HG03432 (cell line): Measurements from ENCODE around the gene GPC6.

Experiments used
- ATAC-seq: cut with Tn5 transposase; IDR thresholded peaks from one replicate; pipeline ENCODE4 v1.9.1; 2021; ENCODE audit warnings: mild to moderate bottlenecking, moderate library complexity; ENCODE audit not compliant: unreplicated experiment

Gene GPC6

DNA sequence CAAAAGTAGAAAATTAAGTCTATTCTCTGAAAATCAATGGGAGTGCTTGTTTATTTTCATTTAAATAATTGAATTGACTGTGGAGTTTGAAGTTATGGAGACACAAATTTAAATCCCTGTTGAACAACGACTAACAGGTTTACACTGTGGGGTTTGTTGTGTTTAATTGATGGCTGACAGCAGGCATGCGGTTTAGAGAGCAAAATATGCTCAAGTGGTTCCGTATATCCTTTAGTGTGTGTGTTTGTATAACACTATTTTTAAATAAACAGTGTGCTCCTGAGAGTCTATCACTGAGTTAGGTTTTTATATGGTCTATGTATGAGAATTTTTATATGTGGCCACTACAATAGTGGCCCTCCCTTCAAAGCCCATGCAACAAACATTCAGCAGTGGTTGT, 332.0 kb downstream of the GPC6 start:
- ATAC-seq, result no peak

- no peak for ATAC-seq
Measured at GRCh38 chr13:93559718-93560117, 333.1 kb downstream of the GPC6 start.

DNA sequence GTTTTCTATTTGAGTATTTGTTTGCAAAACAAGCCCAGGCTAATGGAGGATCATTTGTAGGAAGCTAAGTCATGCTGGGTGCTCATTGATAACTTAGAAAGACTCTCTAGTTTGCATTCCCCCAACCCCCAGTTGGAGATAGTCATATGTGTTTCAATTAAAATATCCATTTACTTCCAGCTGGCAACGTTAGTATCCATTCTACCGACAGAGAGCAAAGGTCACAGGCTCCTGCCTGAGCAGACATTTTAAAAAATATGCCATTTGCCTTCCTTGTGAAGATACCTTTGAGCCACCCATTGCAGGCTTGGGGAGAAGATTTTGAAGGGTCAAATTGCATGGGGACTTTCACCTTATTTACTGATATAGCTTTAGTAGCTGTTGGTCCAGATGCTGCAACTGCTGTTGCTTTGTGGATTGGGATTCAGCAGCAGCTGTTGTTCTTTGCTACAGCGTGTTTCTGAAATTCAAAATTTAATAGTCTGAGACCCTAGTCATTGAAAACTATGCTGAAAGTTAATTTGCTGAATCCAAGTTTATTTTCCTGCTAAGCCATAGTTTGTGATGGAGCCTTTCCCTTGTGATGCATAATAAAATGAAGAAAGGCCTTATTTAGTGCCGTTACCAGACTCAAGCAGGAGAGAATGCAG, 335.1 kb downstream of the GPC6 start:
- ATAC-seq, result no peak

GRCh38 chr13:93562676-93563075, 336.1 kb downstream of the GPC6 start:
- no peak for ATAC-seq

DNA sequence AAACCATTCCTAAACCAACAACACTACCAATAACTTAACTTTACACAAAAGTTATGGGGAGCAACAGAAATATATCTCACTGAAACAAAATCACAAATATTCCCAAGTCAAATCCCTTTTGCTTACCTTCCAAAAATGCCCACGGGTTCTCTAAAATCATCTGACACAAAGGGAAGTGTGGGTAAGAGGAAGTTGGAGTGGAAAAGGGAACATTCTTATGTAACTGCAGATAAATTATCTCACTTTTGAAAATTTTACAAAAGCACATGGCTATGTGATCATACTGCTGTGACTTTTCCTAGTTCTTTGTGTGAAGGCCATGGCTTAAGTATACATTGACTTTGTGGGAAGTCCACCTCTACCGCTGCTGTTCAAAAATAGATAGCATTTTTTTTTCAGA, 350.5 kb downstream of the GPC6 start:
- ATAC-seq, result no peak

DNA sequence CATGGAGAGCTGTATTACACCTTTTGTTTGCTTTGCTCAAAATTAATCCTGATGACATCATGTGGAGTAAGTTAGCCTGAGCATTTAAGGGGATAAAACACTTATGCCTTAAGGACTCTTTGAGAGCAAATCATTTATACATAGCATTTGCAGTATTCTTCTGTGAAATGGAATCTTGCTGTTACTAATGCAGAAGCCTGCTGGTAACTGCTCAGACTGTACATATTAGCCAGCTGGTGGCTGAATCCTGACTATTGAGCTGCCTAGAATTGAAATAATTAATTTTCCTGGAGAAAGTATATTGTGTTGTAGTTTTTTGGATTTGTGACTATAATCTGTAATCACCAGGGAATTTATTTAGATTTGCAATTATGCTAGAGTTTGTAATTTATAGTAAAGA, 363.2 kb downstream of the GPC6 start:
- ATAC-seq, result no peak

GRCh38 chr13:93603043-93603442, 376.4 kb downstream of the GPC6 start:
- ATAC-seq, result no peak

- ATAC-seq, result no peak
Measured at GRCh38 chr13:93614776-93615175, 388.2 kb downstream of the GPC6 start.

DNA sequence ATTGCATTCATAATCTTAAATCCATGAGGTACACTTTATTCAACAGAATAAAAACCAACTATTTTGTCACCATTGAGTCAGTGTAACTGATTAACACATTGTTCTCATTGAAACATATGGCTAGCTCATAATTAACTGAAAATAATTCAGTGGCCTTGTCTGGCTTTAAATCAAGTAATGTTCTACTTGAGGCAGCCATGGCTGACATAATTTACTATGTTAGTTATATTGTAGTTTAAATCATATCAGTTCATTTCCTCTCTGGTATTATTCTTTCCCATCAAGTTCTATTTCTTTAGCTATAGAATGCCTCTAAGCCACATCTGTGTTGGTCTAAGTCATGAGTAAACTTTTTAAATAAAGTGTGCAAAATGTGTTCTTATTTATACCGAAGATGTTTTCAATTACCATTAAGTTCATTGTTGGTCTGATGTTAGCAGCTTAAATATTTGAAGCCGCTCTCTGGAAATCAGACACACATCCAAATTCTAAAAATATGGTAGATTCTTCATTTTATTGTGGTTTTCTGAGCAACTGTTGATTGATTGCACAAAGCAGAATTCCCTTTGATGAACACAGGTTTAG, 393.7 kb downstream of the GPC6 start:
- no peak for ATAC-seq

GRCh38 chr13:93621051-93621450, 394.4 kb downstream of the GPC6 start:
- no peak for ATAC-seq

- no peak for ATAC-seq
Measured at GRCh38 chr13:93621966-93622365, 395.4 kb downstream of the GPC6 start.

DNA sequence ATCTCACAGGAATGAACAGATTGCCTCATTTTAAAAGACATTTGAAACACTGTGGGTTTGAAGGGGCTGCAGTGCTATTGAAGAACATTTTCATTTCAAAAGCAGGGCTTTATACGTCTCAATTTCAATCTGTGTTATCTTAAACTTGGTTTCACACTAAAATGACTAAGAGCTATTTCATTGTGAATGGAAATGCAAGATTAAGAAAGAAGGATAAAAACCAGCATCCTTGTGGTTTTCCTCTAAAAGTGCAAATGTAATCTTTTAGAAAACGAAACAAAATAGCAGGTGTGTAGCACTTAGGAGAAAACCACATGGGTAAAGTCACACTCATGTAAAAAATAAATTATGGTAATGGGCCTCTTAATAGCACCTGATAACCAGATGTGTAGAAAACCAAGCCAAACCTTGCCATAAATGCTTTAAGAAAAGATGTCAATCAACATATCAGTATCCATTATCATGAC, 397.7 kb downstream of the GPC6 start:
- no peak for ATAC-seq

GRCh38 chr13:93625536-93625935, 398.9 kb downstream of the GPC6 start:
- no peak for ATAC-seq

DNA sequence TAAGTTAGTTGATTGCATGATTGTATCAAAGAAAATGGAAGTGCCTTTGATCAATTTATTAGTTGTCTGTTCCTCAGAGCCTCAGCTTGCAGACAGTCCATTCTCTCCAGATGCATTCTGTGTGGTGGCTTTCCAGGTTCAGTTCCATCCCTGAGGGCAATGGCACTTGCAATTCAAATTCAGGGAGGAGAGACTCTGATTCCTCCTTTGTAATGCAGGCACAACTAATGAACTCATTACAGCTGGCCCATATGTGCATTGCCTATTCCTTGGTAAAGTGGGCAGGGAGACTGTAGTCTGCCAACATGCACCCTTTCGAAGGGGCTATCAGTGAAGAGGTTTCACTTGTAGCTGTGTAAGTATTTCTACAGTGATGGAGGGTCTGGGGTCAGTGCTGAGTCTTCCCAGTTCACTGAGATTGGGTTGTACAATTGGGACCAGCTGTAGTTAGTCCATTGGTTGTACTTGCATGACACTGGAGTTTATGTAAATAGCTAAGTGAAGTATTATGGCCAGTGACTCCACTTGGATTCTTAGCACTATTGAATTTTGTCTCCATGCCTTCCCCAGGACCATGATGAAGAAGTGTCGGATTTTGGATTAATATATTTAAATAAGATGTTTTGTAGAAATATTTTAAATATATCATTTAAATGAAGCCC, 401.7 kb downstream of the GPC6 start:
- no peak for ATAC-seq

- no peak for ATAC-seq
Measured at GRCh38 chr13:93635616-93636032, 409.0 kb downstream of the GPC6 start.

- ATAC-seq, result no peak
Measured at GRCh38 chr13:93637852-93638251, 411.2 kb downstream of the GPC6 start.

- no peak for ATAC-seq
Measured at GRCh38 chr13:93640452-93640851, 413.8 kb downstream of the GPC6 start.

DNA sequence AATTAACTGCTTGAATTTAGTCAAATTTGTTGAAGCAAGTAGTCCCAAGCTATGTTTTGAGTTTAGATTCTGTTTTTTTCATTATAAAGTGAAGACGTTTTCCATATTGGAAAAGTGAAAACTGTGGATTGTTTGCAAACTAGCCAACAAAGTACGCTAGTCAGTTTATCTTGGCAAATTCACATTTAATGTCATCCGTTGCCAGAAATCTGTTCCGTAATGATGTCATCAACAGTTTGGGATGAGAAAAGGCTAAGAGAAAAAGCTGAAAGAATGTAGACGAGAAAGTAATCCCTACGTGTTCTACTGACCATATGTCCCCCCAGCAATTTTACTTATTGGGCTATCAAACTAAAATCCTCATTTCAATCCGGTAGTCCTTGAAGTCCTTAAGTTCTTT, 419.6 kb downstream of the GPC6 start:
- no peak for ATAC-seq

GRCh38 chr13:93649496-93649895, 422.9 kb downstream of the GPC6 start:
- ATAC-seq, result no peak

DNA sequence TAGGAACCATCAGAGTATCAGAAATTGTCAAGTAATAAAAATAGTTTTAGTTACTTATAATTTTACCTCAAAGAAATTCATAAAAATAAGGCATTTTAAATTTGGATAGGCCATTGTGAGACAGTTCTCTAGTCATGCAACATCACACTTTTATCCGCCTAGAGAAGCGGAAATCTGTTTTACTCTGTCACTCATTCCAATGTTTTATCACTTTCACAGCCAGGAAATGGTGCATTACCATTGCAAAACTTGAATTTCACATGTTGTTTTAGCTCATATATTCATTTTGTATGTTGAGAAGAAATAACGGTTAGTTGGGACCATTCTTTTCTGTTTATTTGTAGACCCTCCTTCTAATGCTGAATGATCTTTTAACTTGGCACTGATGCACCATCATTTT, 427.2 kb downstream of the GPC6 start:
- ATAC-seq, result no peak

GRCh38 chr13:93655154-93655553, 428.5 kb downstream of the GPC6 start:
- ATAC-seq, result no peak

DNA sequence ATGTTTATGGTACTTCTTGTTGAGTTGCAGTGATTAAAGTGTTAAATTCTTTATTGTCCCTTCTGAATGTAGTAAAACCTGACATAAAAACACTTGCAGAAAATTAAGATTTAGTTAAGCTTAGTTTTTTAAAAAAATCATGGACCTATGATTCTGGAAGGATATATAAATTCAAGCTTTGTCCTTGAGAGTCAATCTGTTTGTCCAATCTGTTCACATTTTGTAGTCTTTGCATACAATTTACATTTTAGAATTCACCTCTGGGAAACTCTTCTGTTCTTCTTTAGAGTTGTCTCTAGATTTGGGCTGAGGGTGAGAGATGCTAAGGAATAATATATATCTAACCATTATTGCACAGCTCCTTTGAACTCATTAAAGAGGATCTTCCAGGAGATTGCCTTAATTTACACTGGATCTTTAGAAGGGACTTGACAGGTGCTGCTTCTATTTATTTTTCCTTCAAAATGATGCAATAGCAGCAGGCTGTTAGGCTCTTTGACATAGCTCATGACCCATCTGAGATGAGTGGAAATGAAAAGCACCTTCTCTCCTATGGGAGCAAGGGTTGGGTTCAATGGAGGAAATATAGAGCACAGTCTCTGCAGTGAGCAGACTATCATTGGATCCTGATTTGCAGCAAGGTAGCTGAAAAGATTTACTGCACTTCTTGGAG, 433.9 kb downstream of the GPC6 start:
- no peak for ATAC-seq
